ENCODE measurements around the gene ADAMTS9. TPM values are rescaled to one million over a fixed set of nuclear protein-coding genes. Genes with fewer than 3 reads are reported as not detected.

Gene ADAMTS9
- total RNA-seq, 1 donor = 0.54 TPM

DNA sequence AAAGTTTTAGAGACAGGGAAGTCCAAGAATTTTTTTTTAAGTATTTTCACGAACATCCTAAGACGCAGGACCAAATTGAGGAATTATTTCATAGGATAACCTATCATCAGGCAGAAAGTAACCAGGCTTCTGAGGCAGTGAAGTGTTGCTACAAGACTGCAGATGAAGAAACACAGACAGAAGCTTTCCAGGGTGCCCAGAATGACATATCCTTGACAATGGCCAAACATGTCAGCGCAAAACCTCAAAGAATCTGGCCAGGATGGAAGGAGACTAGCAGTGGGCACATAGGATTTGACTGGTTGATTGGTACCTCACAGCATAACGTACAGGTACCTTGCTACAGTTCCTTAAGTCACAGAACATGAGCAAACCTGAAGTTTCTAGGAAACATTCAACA, 7.5 kb downstream of the ADAMTS9 start:
- TF ChIP-seq, protein P1, sequence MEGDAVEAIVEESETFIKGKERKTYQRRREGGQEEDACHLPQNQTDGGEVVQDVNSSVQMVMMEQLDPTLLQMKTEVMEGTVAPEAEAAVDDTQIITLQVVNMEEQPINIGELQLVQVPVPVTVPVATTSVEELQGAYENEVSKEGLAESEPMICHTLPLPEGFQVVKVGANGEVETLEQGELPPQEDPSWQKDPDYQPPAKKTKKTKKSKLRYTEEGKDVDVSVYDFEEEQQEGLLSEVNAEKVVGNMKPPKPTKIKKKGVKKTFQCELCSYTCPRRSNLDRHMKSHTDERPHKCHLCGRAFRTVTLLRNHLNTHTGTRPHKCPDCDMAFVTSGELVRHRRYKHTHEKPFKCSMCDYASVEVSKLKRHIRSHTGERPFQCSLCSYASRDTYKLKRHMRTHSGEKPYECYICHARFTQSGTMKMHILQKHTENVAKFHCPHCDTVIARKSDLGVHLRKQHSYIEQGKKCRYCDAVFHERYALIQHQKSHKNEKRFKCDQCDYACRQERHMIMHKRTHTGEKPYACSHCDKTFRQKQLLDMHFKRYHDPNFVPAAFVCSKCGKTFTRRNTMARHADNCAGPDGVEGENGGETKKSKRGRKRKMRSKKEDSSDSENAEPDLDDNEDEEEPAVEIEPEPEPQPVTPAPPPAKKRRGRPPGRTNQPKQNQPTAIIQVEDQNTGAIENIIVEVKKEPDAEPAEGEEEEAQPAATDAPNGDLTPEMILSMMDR (IDR thresholded peaks at IDR 0.05; ENCODE audit: insufficient read depth, low read length) = no peak
- no peak overlapping the region for H3K4me3 ChIP-seq (ENCODE audit: low read depth, low read length)
- no peak for DNase-seq (ENCODE audit: low read depth)

DNA sequence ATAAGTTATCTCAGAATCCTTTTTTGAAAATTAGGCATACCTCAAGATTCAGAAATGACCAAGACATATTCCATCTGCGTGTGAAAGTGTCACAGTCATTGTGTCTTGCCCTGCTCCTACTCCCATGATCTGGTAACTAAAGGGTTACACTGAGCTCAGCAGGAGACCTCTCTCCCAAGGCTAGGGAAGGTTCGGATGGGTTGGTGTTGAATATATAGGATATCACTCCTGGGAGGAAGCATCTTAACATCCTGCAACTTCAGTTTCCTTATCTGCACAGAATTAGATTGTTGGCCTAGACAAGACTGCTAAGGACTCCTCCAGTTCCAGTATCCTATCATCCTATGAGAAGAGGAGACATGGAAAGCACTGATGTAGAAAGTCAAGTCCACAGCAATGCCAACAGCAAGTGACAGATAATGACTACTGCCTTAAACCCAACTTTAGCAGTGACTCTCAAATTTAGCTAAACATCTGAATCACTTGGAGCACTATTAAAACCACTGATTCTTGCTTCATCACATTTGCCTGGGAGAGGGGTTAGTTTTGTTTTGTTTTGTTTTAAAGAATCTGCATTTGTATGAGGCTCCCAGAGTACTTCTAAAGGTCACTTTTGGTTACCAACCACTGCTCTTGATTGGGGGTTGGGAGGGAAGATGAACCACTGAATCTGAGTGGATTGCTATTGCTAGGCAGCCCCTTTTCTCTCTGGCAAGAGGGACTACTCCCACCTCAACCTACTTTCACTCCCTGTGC, 9.7 kb downstream of the ADAMTS9 start:
- H3K4me3 ChIP-seq (ENCODE audit: low read depth, low read length) = no peak overlapping the region
- DNase-seq (ENCODE audit: low read depth) = no peak
- TF ChIP-seq, protein P1 (IDR thresholded peaks at IDR 0.05; ENCODE audit: insufficient read depth, low read length) = no peak

DNA sequence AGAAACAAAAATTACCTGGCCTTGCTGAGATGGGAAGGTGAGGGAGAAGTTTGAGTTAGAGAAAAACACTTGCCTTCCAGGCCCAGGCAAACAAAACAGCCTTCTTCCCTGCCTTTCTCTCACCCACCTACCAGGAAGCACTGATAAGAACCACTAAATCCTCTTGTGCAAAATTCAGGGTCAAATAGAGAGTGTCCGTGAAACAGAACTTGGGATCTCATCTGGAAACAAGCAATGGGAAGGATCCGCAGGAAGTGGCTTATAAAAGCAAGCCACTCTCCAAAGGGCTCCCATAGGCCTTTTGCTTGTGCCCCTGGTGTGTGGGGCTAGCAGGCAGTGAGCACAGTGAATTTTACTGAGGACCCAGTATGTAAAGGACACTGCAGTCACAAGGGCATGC, 11.0 kb downstream of the ADAMTS9 start:
- no peak overlapping the region for H3K4me3 ChIP-seq (ENCODE audit: low read depth, low read length)
- TF ChIP-seq, protein P1 (IDR thresholded peaks at IDR 0.05; ENCODE audit: insufficient read depth, low read length) = no peak
- DNase-seq (ENCODE audit: low read depth) = no peak

DNA sequence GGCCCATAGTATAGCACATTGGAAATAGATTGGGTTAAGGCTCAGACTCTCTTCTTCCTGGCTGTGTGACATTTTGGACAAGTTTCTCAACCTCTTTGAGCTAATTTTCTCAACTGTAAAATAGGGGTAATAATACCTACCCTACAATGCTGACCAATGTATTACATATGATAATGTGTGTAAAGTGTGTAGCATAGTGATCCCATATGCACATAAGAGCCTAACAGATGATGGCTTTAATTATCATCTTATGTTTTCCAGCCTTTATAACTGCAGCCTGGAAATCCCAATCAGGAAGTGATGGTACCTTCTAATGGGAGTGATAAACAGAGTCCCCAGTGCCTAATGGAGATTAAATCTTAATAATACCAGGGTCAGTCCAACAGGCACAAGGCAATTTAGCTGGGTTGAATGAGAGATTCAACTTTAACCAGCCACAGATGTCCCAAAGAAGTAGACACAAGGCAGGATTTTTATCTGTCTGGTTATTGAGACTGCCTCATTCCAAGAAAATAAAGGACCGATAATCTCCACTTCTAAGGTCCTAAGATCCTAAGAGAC, 12.0 kb downstream of the ADAMTS9 start:
- no peak for DNase-seq (ENCODE audit: low read depth)
- TF ChIP-seq, protein P1 (IDR thresholded peaks at IDR 0.05; ENCODE audit: insufficient read depth, low read length) = no peak
- no peak overlapping the region for H3K4me3 ChIP-seq (ENCODE audit: low read depth, low read length)

DNA sequence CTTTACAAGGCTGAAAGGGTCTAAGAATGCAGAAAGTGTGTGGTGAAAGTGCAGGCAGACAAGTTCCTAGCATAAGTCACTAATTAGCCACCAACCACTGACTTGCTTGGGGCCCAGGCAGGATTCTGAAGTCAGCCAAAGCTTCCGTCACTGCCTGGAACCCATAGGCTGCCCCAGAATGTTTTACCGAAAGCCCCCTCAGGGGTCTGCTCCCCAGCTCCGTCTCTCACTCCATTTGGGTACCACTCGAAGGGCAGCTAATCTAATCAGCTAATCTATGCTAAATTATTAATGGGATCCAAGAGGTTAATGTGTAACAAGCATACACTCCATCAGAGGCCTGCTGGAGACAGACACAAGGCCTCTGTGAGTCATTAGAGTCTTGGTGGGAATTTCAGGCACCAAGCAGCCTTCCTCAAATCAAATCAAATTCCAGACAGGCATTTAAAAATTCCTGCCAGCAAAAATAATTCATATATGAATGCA, 13.2 kb downstream of the ADAMTS9 start:
- no peak for DNase-seq (ENCODE audit: low read depth)

DNA sequence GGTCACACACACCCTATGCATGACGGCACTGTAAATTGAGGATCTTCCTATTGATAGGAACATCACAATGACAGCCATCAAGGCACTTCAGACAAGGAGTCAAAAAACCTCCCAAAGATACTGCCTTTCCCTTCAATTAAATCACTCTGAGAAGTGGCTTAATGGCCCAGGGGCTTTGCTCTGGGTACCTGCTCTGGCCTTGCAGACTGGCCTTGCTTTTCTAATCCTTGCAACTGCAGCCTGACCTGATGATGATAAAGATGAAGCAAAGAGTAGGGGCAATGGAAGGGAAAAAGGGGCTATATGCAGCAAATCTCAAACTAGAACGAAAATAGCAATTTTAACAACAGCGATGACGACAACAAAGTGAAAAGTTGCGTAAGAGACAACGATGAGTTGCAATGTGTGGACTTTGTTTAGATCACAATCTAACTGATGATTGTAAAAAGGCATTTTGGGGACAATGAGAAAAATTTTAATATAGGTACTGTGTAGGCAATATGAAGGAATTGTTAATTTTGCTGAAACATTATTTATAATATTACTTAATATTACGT, 14.6 kb downstream of the ADAMTS9 start:
- no peak overlapping the region for H3K4me3 ChIP-seq (ENCODE audit: low read depth, low read length)
- DNase-seq (ENCODE audit: low read depth) = no peak
- TF ChIP-seq, protein P1 (IDR thresholded peaks at IDR 0.05; ENCODE audit: insufficient read depth, low read length) = no peak

More for the DNA sequence above, 13.2 kb downstream of the ADAMTS9 start:
- no peak overlapping the region for H3K4me3 ChIP-seq (ENCODE audit: low read depth, low read length)
- TF ChIP-seq, protein P1 (IDR thresholded peaks at IDR 0.05; ENCODE audit: insufficient read depth, low read length) = no peak
